HG03571 (cell line): Measurements from ENCODE around the gene CDK5.
"Not testable (repeated sequence)": the region's sequence is repeated elsewhere in the genome, so short reads cannot be mapped to it uniquely, and the experiment has no call there.

Experiments
- ATAC-seq: cut with Tn5 transposase; IDR thresholded peaks from one replicate; pipeline ENCODE4 v1.9.1; 2021; ENCODE audit not compliant: unreplicated experiment

Gene CDK5

DNA sequence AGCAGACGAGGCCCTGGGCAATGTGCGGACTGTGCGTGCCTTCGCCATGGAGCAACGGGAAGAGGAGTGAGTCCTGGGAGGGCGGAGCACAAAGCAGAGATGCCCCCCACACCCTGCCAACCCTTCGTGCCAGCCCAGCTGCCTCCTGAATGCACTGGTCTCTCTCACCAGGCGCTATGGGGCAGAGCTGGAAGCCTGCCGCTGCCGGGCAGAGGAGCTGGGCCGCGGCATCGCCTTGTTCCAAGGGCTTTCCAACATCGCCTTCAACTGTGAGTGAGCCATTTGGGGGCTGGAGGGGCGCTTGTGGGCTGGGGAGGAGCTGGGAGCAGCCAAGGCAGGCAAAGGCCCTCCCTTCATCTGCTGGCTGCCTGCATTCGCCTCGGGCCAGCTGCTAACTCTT lies 21.8 kb downstream of the CDK5 start:
- no peak for ATAC-seq

DNA sequence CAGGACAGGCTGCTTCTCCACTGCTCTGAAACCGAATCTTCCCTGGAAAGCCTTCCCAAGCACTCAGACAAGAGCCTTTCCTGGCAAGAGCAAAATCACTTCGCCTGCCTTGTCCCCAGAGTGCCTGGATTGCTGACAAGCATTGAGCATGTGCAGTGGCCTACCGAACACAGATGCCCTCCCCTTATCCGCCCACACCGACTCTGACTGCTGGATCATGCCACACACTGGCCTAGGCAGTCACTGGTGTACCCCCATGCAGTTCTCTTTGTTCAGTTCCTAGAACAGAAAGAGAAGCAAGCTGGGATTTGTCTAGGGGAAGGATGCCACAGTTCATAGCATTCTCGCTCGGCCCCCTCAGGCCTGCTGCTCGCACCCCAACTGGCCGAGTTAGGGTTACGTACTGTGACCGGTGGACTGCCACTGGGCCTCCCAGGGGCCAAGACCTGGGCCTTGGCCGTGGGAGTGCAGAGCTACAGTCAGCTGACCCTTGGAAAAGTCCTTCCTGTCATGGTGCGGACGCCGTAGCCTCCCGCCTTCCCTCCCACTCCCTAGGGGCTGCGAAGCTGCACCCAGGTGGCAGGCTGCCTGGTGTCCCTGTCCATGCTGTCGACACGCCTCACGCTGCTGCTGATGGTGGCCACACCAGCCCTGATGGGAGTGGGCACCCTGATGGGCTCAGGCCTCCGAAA lies 22.5 kb downstream of the CDK5 start:
- ATAC-seq: no peak

DNA sequence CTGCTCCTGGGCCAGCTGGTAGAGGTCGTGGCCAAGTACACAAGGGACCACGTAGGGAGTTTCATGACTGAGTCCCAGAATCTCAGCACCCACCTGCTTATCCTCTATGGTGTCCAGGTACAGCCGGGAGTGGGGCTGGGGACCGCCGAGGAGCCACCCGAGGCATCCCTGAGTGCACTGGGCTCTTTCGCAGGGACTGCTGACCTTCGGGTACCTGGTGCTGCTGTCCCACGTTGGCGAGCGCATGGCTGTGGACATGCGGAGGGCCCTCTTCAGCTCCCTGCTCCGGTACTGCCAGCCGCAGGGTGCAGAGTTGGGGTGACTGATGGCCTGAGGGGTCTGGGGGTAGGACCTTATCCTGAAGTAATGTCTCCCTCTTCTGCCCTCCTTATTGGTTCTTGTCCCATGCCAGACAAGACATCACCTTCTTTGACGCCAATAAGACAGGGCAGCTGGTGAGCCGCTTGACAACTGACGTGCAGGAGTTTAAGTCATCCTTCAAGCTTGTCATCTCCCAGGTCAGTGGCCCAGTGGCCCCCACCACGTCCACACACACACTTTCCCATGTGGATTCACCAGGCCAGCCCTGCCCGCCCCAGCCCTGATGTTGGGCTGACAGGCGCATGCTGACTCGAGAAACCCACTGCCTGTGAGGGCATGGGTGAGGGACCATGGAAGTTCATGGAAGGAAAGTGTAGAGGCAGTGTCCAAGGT lies 23.2 kb downstream of the CDK5 start:
- no peak for ATAC-seq

DNA sequence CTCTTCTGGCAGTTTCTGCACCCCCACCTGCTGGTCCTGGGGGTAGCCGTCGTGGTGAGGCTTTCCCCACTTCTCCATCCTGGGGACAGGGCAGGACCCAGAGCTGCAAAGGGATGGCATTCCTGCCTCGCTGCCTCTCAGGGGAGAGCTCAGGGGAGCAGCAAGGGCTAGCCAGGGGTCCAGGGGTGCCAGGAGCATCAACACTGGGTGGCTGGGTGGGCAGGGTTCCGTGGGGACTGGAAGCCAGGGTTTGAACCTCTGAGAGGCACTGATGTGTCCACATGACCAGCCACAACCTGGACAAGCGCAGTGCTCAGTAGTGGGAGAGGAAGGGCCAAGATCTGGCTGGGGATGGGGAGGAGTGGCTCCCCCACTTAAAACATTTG lies 23.8 kb downstream of the CDK5 start:
- no peak for ATAC-seq

DNA sequence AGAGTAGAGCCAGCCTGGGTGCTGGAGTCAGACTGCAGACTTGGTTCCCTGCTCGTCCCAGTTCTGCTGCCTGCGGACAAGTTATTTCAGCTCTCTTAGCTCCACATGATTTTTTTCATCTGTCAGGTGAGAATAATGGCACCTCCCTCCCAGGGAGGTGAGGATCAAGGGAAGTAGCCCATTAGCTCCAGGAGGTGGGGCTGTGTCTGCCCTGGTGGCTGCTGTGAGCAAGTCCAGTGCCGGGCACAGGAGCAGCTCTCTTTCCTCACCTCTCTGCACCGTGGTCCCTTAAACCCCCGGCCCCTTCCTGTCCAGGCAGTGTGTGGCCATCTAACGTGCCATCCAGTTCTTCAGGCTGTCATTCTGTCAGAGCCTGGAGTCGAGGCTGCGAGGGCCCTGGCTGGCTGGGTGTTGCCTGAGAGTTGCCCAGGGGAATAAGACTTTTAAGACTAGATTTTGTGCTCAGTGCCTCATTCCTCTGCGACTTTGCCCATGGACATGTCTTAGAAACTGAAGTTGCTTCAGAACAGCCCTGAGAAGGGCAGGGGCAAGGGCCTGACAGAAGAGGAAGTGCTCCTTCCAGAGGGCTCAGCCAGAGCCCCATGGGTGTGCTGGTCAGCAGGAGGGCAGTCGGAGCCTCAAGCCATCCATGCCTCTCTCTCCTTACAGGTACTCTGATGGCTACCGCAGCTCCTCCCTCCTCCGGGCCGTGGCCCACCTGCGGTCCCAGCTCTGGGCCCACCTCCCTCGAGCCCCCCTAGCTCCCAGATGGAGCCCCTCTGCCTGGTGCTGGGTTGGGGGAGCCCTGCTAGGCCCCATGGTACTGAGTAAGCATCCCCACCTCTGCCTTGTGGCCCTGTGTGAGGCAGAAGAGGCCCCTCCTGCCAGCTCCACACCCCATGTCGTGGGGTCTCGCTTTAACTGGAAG lies 24.5 kb downstream of the CDK5 start:
- ATAC-seq: no peak

DNA sequence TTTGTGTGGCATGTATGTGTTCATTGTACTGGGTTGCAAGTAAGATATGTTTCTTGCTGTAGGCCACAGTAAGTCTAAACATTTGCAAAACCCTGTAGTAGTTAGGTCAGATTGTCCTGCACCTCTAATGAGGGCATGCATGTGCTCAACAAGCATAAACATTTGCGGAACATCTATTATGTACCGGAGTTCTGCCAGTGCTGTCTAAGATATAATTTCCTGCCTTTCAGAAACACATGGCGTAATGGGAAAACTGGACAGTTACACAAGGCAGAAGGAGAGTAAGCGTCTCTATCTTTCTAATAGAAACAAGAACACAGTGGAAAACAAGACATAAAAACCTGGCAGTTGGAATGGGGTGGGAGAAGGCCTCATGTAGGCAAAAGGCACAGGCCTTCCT lies 26.7 kb downstream of the CDK5 start:
- no peak for ATAC-seq

DNA sequence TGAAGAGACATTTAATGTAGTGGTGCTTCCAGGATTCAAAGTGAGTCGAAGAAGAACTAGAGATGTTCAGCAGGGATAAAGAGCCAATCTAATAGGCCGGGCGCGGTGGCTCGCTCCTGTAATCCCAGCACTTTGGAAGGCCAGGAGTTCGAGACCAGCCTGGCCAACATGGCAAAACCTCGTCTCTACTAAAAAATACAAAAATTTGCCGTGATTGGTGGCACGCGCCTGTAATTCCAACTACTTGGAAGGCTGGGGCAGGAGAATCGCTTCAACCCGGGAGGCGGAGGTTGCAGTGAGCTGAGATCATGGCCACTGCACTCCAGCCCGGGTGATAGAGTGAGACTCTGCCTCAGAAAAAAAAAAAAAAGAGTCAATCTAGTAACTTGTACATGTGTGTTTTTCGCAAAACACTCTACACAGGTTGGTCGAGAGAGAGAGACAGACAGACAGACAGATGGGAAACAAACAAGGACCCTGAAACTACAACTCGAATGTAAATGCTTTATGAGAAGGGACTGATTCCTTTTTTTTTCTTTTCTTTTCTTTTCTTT lies 28.7 kb downstream of the CDK5 start:
- ATAC-seq: no peak

DNA sequence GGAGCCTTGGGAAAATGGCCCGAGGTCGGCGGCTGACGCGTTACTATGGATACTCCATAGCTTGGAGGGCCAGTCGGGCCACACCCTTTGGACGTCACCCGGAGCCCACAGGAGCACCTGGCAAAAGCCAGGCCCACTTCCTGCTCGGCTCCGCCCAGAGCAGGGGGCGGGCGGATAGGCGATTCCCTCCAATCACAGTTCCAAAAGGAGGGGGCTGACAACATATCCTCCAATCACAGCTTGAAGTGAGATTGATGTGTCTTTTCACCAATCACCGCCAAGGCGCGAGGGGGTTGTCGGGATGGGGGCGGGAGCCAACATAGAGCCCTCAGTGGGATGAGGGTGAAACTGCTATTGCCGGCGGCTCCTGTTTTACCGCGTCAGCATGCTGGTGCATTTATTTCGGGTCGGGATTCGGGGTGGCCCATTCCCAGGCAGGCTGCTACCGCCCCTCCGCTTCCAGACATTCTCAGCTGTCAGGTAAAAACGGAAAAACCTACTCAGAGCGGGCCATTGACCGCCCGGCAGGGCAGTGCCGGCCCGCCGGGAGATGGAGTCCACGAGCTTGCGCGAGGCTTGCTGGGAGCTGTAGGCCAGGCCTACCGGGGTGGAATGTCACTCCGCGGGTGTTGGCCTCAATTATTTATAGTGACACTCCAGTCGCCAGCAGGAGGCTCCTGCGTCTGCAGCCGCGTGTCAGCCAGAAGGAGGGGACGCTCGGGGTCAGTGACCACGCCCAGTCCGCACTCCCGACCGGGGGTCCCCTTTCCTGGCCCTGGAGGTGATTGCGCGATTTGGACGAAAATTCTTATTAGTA lies 29.4 kb downstream of the CDK5 start, which contains the start of gene ABCB8:
ABCB8 (plus strand) TSS at position 320 of the 817 bp plus-strand sequence; CDS start at position 386, 66 bp downstream.
- ATAC-seq: peak; percentile 95

DNA sequence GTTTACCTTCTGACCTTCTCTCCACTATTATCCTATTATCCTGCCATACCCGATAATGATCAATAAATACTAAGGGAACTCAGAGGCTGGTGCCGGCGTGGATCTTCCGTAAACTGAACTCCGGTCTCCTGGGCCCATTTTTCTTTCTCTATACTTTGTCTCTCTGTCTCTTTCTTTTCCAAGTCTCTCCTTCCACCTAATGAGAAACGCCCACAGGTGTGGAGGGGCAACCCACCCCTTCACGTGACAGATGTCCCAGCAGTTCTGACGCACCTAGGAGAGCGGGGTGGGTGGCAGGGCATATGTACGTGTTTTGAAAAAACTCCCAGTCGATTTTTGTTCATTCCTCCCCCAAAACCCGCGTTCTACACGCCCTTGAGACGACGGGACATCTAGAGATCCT lies 30.0 kb downstream of the CDK5 start:
- not testable (repeated sequence) for ATAC-seq

DNA sequence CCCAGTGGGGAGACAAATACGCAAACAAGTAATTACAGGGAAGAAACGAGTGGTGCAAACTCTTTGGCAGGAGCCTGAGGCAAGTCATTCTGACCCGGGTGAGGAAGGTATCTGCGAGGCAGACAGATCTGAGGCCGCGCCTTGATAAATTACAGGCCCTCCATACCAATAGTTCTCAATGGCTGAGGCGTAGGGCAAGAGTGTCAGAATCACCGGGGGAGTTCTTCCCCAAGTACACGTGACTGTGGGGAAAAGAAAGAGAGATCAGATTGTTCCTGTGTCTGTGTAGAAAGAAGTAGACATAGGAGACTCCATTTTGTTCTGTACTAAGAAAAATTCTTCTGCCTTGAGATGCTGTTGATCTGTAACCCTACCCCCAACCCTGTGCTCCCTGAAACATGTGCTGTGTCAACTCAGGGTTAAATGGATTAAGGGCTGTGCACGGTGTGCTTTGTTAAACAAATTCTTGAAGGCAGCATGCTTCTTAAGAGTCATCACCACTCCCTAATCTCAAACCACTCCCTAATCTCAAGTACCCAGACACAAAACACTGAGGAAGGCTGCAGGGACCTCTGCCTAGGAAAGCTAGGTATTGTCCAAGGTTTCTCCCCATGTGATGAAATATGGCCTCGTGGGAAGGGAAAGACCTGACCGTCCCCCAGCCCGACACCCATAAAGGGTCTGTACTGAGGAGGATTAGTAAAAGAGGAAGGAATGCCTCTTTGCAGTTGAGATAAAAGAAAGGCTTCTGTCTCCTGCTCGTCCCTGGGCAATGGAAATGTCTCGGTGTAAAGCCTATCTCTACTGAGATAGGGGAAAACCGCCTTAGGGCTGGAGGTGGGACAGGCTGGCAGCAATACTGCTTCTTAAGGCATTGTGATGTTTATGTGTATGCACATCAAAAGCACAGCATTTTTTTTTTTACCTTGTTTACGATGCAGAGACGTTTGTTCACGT lies 30.6 kb downstream of the CDK5 start:
- ATAC-seq: not testable (repeated sequence)

DNA sequence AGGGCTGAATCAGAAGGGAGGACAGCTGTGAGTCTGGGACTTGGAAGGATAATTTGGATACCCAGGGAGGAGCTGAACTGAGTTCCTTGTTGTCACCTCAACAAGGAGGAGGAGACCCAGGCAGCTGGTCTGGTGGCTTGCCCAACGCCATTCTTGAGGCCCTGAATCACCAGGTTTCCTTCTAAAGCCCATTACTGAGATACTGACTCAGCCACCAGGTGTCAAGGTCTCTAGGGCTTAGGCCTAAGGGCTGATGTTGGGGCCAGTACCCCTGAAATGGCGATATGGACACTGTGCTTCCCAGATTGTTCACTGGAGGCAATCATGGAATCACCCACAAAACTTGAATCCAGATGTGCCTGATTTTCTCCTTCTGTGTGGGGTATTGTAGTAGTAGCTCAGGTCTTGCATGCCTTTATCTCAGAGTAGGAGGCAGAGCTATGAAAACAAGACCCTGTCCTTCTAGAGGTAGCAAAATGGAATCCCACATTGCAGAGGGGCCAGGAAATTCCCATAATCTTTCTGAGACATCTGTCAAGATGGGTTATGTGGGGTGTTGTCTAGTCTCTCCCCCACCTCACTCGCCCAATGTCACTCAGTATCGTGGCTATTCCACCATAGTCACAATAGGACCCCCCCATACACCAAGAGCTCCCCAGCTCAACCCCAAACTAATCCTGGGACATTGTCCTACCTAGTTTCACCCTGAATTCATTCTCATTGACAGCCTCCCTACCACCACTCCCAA lies 31.6 kb downstream of the CDK5 start:
- no peak for ATAC-seq

DNA sequence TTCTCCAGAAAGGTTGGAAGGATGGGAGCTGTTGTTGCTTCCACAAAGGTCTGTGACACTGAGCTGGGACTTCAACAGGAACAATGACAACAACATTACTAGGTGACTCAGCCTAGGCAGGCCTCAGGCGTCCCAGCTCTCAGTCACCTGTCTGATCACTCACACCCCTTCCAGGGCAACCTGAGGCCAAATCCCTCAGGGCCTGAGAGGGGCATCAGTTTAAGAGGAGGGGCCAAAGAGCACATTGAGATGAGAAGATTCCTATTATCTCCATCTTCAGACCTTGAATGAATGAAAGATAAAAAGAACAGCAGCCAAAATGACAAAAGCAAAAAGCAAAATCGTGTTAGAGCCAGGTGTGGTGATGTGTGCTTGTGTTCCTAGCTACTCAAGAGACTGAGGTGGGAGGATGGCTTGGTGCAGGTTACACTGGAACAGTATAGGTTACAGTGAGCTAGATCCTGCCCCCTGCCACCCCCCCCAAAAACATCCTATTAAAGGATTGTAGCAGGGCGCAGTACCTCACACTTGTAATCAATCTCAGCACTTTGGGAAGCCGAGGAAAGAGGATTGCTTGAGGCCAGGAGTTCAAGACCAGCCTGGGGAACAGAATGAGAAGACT lies 33.2 kb downstream of the CDK5 start, which contains the start of gene ATG9B:
ATG9B (minus strand) TSS at position 60 of the 622 bp plus-strand sequence. CDS start 71 bp downstream, outside the sequence.
- no peak for ATAC-seq

DNA sequence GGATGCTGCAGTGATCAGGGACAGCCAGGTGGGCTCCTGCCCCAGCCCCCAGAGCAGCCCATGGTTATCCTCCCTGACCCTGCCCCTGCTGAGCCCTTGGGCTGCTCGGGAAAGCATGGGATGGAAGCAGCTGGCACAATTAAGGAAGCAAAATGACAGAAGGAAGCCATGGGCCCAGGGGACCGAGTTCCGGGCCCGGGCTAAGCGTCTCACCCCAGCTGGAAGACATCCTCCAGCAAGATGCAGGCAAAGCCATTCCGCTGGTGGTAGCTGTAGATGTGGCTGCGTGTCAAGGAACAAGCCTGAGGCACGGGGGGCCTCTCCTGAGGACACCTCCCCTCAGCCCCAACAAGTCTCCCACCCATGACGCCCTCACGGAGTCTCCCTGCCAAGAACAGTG lies 34.5 kb downstream of the CDK5 start:
- ATAC-seq: no peak

DNA sequence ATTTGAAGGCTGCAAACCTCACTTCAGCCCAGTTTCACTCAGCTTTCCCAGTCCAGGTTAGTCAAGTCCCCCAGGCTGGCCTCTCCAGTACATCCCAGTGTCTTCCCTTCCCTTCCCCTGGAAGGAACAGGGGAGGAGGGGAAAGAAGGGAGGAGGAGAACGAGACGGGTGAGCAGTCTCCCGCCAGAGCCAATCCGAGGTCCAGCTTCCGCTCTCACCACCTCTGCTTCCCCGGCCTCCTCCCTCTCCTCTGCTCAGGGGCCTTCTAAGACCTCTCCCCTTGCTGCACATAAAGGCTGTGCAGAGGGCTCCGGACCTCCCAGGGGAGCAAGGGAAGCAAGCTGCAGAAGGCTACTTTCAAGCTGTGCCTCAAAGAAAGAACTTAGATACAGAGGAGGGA lies 37.5 kb downstream of the CDK5 start:
- ATAC-seq: no peak

DNA sequence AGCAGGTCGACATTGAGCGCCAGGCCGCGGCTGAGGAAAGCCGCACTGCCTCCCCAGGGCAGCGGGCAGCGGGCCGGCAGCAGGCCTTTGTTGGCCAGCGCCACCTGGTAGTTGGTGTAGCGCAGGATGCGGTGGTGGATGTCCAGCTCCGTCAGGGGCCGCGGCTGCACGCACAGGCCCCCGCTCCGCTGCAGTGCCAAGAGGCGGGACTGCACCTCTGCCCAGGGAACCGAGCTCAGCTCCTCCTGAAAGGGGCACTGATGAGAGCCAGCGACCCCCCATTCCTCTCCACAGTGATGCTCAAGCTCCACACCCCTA lies 38.6 kb downstream of the CDK5 start:
- ATAC-seq: no peak

DNA sequence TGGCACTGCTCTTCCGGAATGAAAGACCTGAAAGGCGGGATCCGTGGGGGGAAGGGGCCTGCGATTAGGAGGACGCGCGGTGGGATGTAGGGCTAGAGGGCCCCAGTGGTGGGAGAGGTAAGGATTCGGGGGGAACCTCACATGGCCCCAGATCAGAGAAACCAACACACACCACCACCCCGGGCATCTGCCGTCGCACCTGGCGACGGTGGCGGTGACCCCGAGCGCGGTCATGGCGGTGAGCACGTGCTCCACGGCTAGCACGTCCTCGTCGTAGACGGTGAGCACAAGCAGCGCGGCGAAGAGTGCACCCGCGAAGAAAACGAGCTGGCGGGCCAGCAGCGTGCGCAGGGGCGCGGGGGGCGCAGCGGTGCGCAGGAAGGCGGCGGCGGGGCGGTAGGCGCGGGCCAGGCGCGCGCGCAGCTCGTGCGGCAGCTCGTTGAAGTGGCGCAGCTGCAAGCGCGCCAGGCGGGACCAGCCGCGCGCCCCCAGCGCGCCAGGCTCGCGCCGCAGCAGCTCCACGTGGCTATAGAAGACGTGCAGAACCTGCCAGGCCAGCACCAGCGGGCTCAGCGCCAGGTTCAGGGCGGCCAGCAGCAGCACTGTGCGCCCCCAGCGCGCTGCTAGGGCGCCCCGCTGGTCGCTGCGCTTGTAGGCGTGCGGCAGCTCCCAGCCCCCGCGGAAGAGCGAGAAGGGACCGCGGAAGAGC lies 39.1 kb downstream of the CDK5 start:
- no peak for ATAC-seq

DNA sequence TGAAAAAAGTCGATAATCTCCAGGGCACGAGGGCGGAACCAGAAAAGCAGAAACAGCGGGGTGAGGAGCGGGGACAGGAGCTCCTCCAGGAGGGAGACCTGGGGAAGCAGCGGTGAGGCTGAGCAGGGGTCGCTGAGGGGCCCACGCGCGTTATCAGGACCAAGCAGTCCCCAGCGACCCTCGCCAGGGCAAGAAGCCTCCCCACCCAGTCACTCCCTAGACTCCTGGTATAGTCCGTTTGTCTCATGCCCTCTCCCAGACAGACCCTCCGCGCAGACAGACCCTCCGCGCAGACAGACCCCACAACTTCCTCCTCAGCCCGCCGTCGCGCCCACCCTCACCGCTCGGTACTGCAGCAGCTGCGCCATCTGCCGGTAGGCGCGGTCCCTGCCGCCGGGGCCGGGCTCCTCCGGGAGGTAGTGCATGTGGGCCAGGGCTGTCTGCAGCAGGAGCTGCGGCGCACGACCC lies 39.7 kb downstream of the CDK5 start:
- no peak for ATAC-seq
